DOHH2 (cell line): Measurements from ENCODE around the gene DGUOK.
"Not testable (repeated sequence)": the region's sequence is repeated elsewhere in the genome, so short reads cannot be mapped to it uniquely, and the experiment has no call there.

Experiments used
- H3F3A ChIP-seq: fragments of 200-600 bp; sonication (generic), shearing (Covaris generic); 2 replicates; pipeline ENCODE4 v1.6.0; 2016; ENCODE audit warnings: antibody characterized with exemption, mild to moderate bottlenecking; ENCODE audit not compliant: control insufficient read depth, insufficient read depth
- H3K27ac ChIP-seq: fragments of 200-600 bp; sonication (generic); 2 replicates; pipeline ENCODE4 v1.5.1; 2014; ENCODE audit warnings: low read depth, mild to moderate bottlenecking, low read length, moderate library complexity
- H3K27me3 ChIP-seq: fragments of 200-600 bp; sonication (generic); 2 replicates; pipeline ENCODE4 v1.6.1; 2014; ENCODE audit warnings: mild to moderate bottlenecking, low read length, mixed read lengths; ENCODE audit not compliant: control insufficient read depth
- H3K36me3 ChIP-seq: fragments of 200-600 bp; sonication (generic); 2 replicates; pipeline ENCODE4 v1.6.1; 2014; ENCODE audit warnings: mild to moderate bottlenecking, low read length, moderate library complexity, mixed read lengths; ENCODE audit not compliant: control insufficient read depth
- H3K4me1 ChIP-seq: fragments of 200-600 bp; sonication (generic); 2 replicates; pipeline ENCODE4 v1.6.1; 2014; ENCODE audit warnings: mild to moderate bottlenecking, low read length, mixed read lengths; ENCODE audit not compliant: control insufficient read depth
- H3K4me2 ChIP-seq: fragments of 200-600 bp; sonication (generic); 2 replicates; pipeline ENCODE4 v1.6.0; 2014; ENCODE audit warnings: mild to moderate bottlenecking, low read length, moderate library complexity
- H3K4me3 ChIP-seq: fragments of 200-600 bp; sonication (generic); 2 replicates; pipeline ENCODE4 v1.5.1; 2014; ENCODE audit warnings: mild to moderate bottlenecking, low read length, mixed read lengths
- H3K79me2 ChIP-seq: fragments of 200-600 bp; sonication (generic); 2 replicates; pipeline ENCODE4 v1.6.1; 2014; ENCODE audit warnings: mild to moderate bottlenecking, low read length, mixed read lengths; ENCODE audit not compliant: control insufficient read depth
- H3K9me2 ChIP-seq: fragments of 200-600 bp; sonication (generic); replicated peaks from 2 replicates; pipeline ENCODE4 v1.6.1; 2014; ENCODE audit warnings: mild to moderate bottlenecking, low read length, mixed read lengths; ENCODE audit not compliant: control insufficient read depth
- H3K9me3 ChIP-seq: fragments of 200-600 bp; sonication (generic); 2 replicates; pipeline ENCODE4 v1.6.1; 2014; ENCODE audit warnings: antibody characterized with exemption, low read length, mixed read lengths; ENCODE audit not compliant: control insufficient read depth, insufficient read depth
- H4K20me1 ChIP-seq: fragments of 200-600 bp; sonication (generic); 2 replicates; pipeline ENCODE4 v1.6.0; 2014; ENCODE audit warnings: low read depth, mild to moderate bottlenecking, antibody characterized with exemption, low read length, moderate library complexity; ENCODE audit not compliant: control insufficient read depth, insufficient read depth
- CTCF ChIP-seq: fragments of 200-600 bp; sonication (generic); IDR thresholded peaks from one replicate; pipeline ENCODE4 v1.5.1; 2014; ENCODE audit warnings: antibody characterized with exemption, mild to moderate bottlenecking, low read depth, low read length; ENCODE audit not compliant: poor library complexity, severe bottlenecking
- EZH2phosphoT487 ChIP-seq: fragments of 200-600 bp; sonication (generic); IDR thresholded peaks from 2 replicates; pipeline ENCODE4 v1.6.1; 2017; ENCODE audit warnings: borderline replicate concordance, mild to moderate bottlenecking, antibody characterized with exemption, low read length, moderate library complexity, mixed read lengths

Gene DGUOK

GRCh38 chr2:73886357-73886756 is 40.3 kb upstream of the DGUOK start:
- H3K4me2 ChIP-seq = no peak overlapping the region
- H3K79me2 ChIP-seq = no peaks in the 10 kb centered on the region
- no peaks in the 10 kb centered on the region for H3K9me2 ChIP-seq
- no peak overlapping the region for H3K27ac ChIP-seq
- no peaks in the 10 kb centered on the region for H4K20me1 ChIP-seq
- H3K27me3 ChIP-seq = peaks cover 6% of the 10 kb centered on the region; the same call in 1 of the 2 replicates
- no peak for TF ChIP-seq CTCF
- no peak for TF ChIP-seq EZH2phosphoT487
- H3K4me3 ChIP-seq = no peak overlapping the region
- no peaks in the 10 kb centered on the region for H3F3A ChIP-seq
- no peaks in the 10 kb centered on the region for H3K4me1 ChIP-seq
- no peaks in the 10 kb centered on the region for H3K9me3 ChIP-seq
- no peaks in the 10 kb centered on the region for H3K36me3 ChIP-seq

- H3K36me3 ChIP-seq, H3K4me1 ChIP-seq, H3K4me2 ChIP-seq, H3F3A ChIP-seq, H3K27ac ChIP-seq, H3K27me3 ChIP-seq, H3K9me3 ChIP-seq, H4K20me1 ChIP-seq, H3K4me3 ChIP-seq, H3K79me2 ChIP-seq, H3K9me2 ChIP-seq: not testable (repeated sequence)
These were observed 38.9 kb upstream of the DGUOK start for GRCh38 chr2:73887596-73888353.

GRCh38 chr2:73888388-73888787 is 38.3 kb upstream of the DGUOK start:
- Histone ChIP-seq H3K79me2 (no peaks in the 10 kb centered on the region), H4K20me1 (no peaks in the 10 kb centered on the region), H3K4me1 (no peaks in the 10 kb centered on the region), H3K27me3 (peaks cover 6% of the 10 kb centered on the region; the same call in 1 of the 2 replicates), H3K9me3 (no peaks in the 10 kb centered on the region), H3K4me3 (no peak overlapping the region), H3K36me3 (no peaks in the 10 kb centered on the region), H3K4me2 (no peak overlapping the region), H3K9me2 (no peaks in the 10 kb centered on the region), H3K27ac (no peak overlapping the region), H3F3A (no peaks in the 10 kb centered on the region)
- no peak for TF ChIP-seq CTCF
- no peak for TF ChIP-seq EZH2phosphoT487

GRCh38 chr2:73889206-73889605 is 37.5 kb upstream of the DGUOK start:
- no peak overlapping the region for H3K4me2 ChIP-seq
- H3K36me3 ChIP-seq = no peaks in the 10 kb centered on the region
- H3K4me1 ChIP-seq = no peaks in the 10 kb centered on the region
- no peaks in the 10 kb centered on the region for H3F3A ChIP-seq
- H3K9me2 ChIP-seq = no peaks in the 10 kb centered on the region
- no peak overlapping the region for H3K4me3 ChIP-seq
- no peaks in the 10 kb centered on the region for H3K9me3 ChIP-seq
- H3K27me3 ChIP-seq = peaks cover 6% of the 10 kb centered on the region; the same call in 1 of the 2 replicates
- H4K20me1 ChIP-seq = no peaks in the 10 kb centered on the region
- no peak for TF ChIP-seq EZH2phosphoT487
- TF ChIP-seq CTCF = no peak
- H3K79me2 ChIP-seq = no peaks in the 10 kb centered on the region
- H3K27ac ChIP-seq = no peak overlapping the region
